Activated CD4-positive, alpha-beta memory T cell treated with anti-CD3 and anti-CD28 coated beads, Interleukin-2, amount 10 ng/mL, durations not matched to agents 7 days and 5 days (primary cell): ENCODE measurements around the gene DPPA3. TPM values are rescaled to one million over a fixed set of nuclear protein-coding genes. Genes with fewer than 3 reads are reported as not detected.
"Not testable (repeated sequence)": the region's sequence is repeated elsewhere in the genome, so short reads cannot be mapped to it uniquely, and the experiment has no call there.

Experiments
- CTCF ChIA-PET: fragments of 350-600 bp; sonication (Branson Sonifier 250); formaldehyde crosslinking; loops from one replicate; lab custom pipeline; 2021; ENCODE audit warnings: antibody characterized with exemption, inconsistent platforms; lab: Charles Lee
- POLR2A ChIA-PET: fragments of 350-600 bp; sonication (Branson Sonifier 250); formaldehyde crosslinking; loops from one replicate; lab custom pipeline; 2021; ENCODE audit warnings: antibody characterized with exemption; lab: Charles Lee
- DNase-seq: peaks from one replicate; pipeline ENCODE4 v3.0.0-alpha.2; 2020
- H3K27ac Mint-ChIP-seq: one replicate; pipeline ENCODE4 v1.8.0; 2021; ENCODE audit warnings: mild to moderate bottlenecking, mixed read lengths
- H3K27me3 Mint-ChIP-seq: one replicate; pipeline ENCODE4 v1.8.0; 2021; ENCODE audit warnings: mixed read lengths
- H3K36me3 Mint-ChIP-seq: one replicate; pipeline ENCODE4 v1.8.0; 2021; ENCODE audit warnings: low read depth, mixed read lengths
- H3K4me1 Mint-ChIP-seq: one replicate; pipeline ENCODE4 v1.8.0; 2021; ENCODE audit warnings: mixed read lengths
- H3K4me3 Mint-ChIP-seq: one replicate; pipeline ENCODE4 v1.8.0; 2021; ENCODE audit warnings: mild to moderate bottlenecking, mixed read lengths
- H3K9me3 Mint-ChIP-seq: one replicate; pipeline ENCODE4 v1.8.0; 2021; ENCODE audit warnings: mixed read lengths
- total RNA-seq, 2 experiments: library from RNA; stranded (reverse); gene quantifications; one replicate each; pipeline ENCODE4 v1.2.3, GENCODE V29; 2021

Gene DPPA3
- not detected for total RNA-seq

GRCh38 chr12:7711133-7711532, at the start of gene DPPA3:
TSS of gene DPPA3 (plus strand) at chr12:7711433. CDS start at chr12:7711571, 138 bp downstream.
- Mint-ChIP-seq H3K27ac (no peak within 1 kb of the TSS), H3K4me3 (no peak within 1 kb of the TSS), H3K36me3 (no peaks in the 10 kb centered on the region), H3K9me3 (no peaks in the 10 kb centered on the region), H3K4me1 (no peaks in the 10 kb centered on the region), H3K27me3 (no peaks in the 10 kb centered on the region)
- DNase-seq, result no peak
- POLR2A ChIA-PET, result no interaction called here
- CTCF ChIA-PET, result no interaction called here

- ChIA-PET POLR2A (no interaction called here), CTCF (interaction anchor here (0.9 kb wide), 1 partner anchor 19 kb away, joined by 3 read pairs; no protein-coding TSS in a partner anchor)
- H3K27ac Mint-ChIP-seq, result no peak overlapping the region
- H3K4me1 Mint-ChIP-seq, result no peaks in the 10 kb centered on the region
- H3K4me3 Mint-ChIP-seq, result no peak overlapping the region
- no peaks in the 10 kb centered on the region for H3K36me3 Mint-ChIP-seq
- no peak for DNase-seq
- no peaks in the 10 kb centered on the region for H3K9me3 Mint-ChIP-seq
- H3K27me3 Mint-ChIP-seq, result peaks cover 2% of the 10 kb centered on the region
Measured at GRCh38 chr12:7661741-7662140, 49.5 kb upstream of the DPPA3 start.

- CTCF ChIA-PET, result interaction anchor here (1.7 kb wide), 1 partner anchor 20 kb away, joined by 3 read pairs; no protein-coding TSS in a partner anchor
- no peak overlapping the region for H3K27ac Mint-ChIP-seq
- H3K27me3 Mint-ChIP-seq, result peaks cover 2% of the 10 kb centered on the region
- no peaks in the 10 kb centered on the region for H3K36me3 Mint-ChIP-seq
- H3K4me3 Mint-ChIP-seq, result no peak overlapping the region
- POLR2A ChIA-PET, result no interaction called here
- H3K9me3 Mint-ChIP-seq, result no peaks in the 10 kb centered on the region
- H3K4me1 Mint-ChIP-seq, result no peaks in the 10 kb centered on the region
- no peak for DNase-seq
Measured at GRCh38 chr12:7666595-7666994, 44.6 kb upstream of the DPPA3 start.

- no peaks in the 10 kb centered on the region for H3K9me3 Mint-ChIP-seq
- H3K27ac Mint-ChIP-seq, result no peak overlapping the region
- DNase-seq, result no peak
- no peaks in the 10 kb centered on the region for H3K36me3 Mint-ChIP-seq
- ChIA-PET POLR2A (no interaction called here), CTCF (interaction anchor here (1.5 kb wide), 1 partner anchor 26 kb away, joined by 3 read pairs; no protein-coding TSS in a partner anchor)
- H3K4me1 Mint-ChIP-seq, result no peaks in the 10 kb centered on the region
- peaks cover 2% of the 10 kb centered on the region for H3K27me3 Mint-ChIP-seq
- no peak overlapping the region for H3K4me3 Mint-ChIP-seq
Measured at GRCh38 chr12:7667125-7667524, 44.1 kb upstream of the DPPA3 start.

- no peaks in the 10 kb centered on the region for H3K4me1 Mint-ChIP-seq
- CTCF ChIA-PET, result interaction anchor here (0.8 to 1.5 kb wide), 2 partner anchors 27 to 138 kb away, joined by 3 read pairs; no protein-coding TSS in a partner anchor
Measured at GRCh38 chr12:7668171-7668570, 43.1 kb upstream of the DPPA3 start.

GRCh38 chr12:7675455-7675854, 35.8 kb upstream of the DPPA3 start:
- POLR2A ChIA-PET, H3K36me3 Mint-ChIP-seq, H3K9me3 Mint-ChIP-seq, H3K27me3 Mint-ChIP-seq, H3K4me1 Mint-ChIP-seq, H3K27ac Mint-ChIP-seq, H3K4me3 Mint-ChIP-seq, DNase-seq: not testable (repeated sequence)
- CTCF ChIA-PET, result interaction anchor here (1.8 to 3.9 kb wide), 2 partner anchors 130 to 132 kb away, joined by 5 to 15 read pairs; no protein-coding TSS in a partner anchor

More at GRCh38 chr12:7668171-7668570, 43.1 kb upstream of the DPPA3 start:
- H3K27me3 Mint-ChIP-seq, result peaks cover 2% of the 10 kb centered on the region
- POLR2A ChIA-PET, result no interaction called here
- H3K36me3 Mint-ChIP-seq, result no peaks in the 10 kb centered on the region
- no peak for DNase-seq
- no peak overlapping the region for H3K27ac Mint-ChIP-seq
- no peak overlapping the region for H3K4me3 Mint-ChIP-seq
- no peaks in the 10 kb centered on the region for H3K9me3 Mint-ChIP-seq

GRCh38 chr12:7677432-7677888, 33.8 kb upstream of the DPPA3 start:
- CTCF ChIA-PET, result interaction anchor here (1.0 to 3.9 kb wide), 3 partner anchors 35 to 130 kb away, joined by 3 to 15 read pairs (median 4); no protein-coding TSS in a partner anchor
- H3K9me3 Mint-ChIP-seq, POLR2A ChIA-PET, DNase-seq, H3K4me1 Mint-ChIP-seq, H3K27ac Mint-ChIP-seq, H3K36me3 Mint-ChIP-seq, H3K4me3 Mint-ChIP-seq, H3K27me3 Mint-ChIP-seq: not testable (repeated sequence)

- no peak overlapping the region for H3K4me3 Mint-ChIP-seq
- CTCF ChIA-PET, result no interaction called here
- H3K9me3 Mint-ChIP-seq, result no peaks in the 10 kb centered on the region
- no peak overlapping the region for H3K27ac Mint-ChIP-seq
- POLR2A ChIA-PET, result no interaction called here
- peaks cover 1% of the 10 kb centered on the region for H3K4me1 Mint-ChIP-seq
- peaks cover 6% of the 10 kb centered on the region for H3K27me3 Mint-ChIP-seq
- no peaks in the 10 kb centered on the region for H3K36me3 Mint-ChIP-seq
- no peak for DNase-seq
Measured at GRCh38 chr12:7678744-7679143, 32.5 kb upstream of the DPPA3 start.

- CTCF ChIA-PET, result no interaction called here
- POLR2A ChIA-PET, result no interaction called here
- peaks cover 6% of the 10 kb centered on the region for H3K27me3 Mint-ChIP-seq
- no peaks in the 10 kb centered on the region for H3K9me3 Mint-ChIP-seq
- H3K36me3 Mint-ChIP-seq, result no peaks in the 10 kb centered on the region
- no peak overlapping the region for H3K4me3 Mint-ChIP-seq
- peaks cover 1% of the 10 kb centered on the region for H3K4me1 Mint-ChIP-seq
- H3K27ac Mint-ChIP-seq, result no peak overlapping the region
- no peak for DNase-seq
Measured at GRCh38 chr12:7679251-7680045, 31.8 kb upstream of the DPPA3 start.

- Mint-ChIP-seq H3K4me1 (peaks cover 1% of the 10 kb centered on the region), H3K4me3 (no peak overlapping the region), H3K36me3 (no peaks in the 10 kb centered on the region), H3K9me3 (no peaks in the 10 kb centered on the region), H3K27me3 (no peaks in the 10 kb centered on the region), H3K27ac (no peak overlapping the region)
- no peak for DNase-seq
- ChIA-PET CTCF (no interaction called here), POLR2A (no interaction called here)
Measured at GRCh38 chr12:7681535-7681934, 29.7 kb upstream of the DPPA3 start.

- no peak for DNase-seq
- no peaks in the 10 kb centered on the region for H3K9me3 Mint-ChIP-seq
- H3K36me3 Mint-ChIP-seq, result no peaks in the 10 kb centered on the region
- no peaks in the 10 kb centered on the region for H3K4me1 Mint-ChIP-seq
- H3K4me3 Mint-ChIP-seq, result no peak overlapping the region
- ChIA-PET POLR2A (no interaction called here), CTCF (no interaction called here)
- no peak overlapping the region for H3K27ac Mint-ChIP-seq
- H3K27me3 Mint-ChIP-seq, result peaks cover 5% of the 10 kb centered on the region
Measured at GRCh38 chr12:7693793-7694192, 17.4 kb upstream of the DPPA3 start.

GRCh38 chr12:7694556-7695236, 16.5 kb upstream of the DPPA3 start:
- H3K27me3 Mint-ChIP-seq, result peaks cover 5% of the 10 kb centered on the region

GRCh38 chr12:7695237-7695560, 16.0 kb upstream of the DPPA3 start:
- ChIA-PET POLR2A (no interaction called here), CTCF (no interaction called here)
- H3K27me3 Mint-ChIP-seq, result peaks cover 5% of the 10 kb centered on the region
- no peaks in the 10 kb centered on the region for H3K4me1 Mint-ChIP-seq
- no peaks in the 10 kb centered on the region for H3K9me3 Mint-ChIP-seq
- H3K36me3 Mint-ChIP-seq, result no peaks in the 10 kb centered on the region
- H3K4me3 Mint-ChIP-seq, result no peak overlapping the region
- no peak for DNase-seq
- H3K27ac Mint-ChIP-seq, result no peak overlapping the region

More at GRCh38 chr12:7694556-7695236, 16.5 kb upstream of the DPPA3 start:
- H3K9me3 Mint-ChIP-seq, result no peaks in the 10 kb centered on the region
- CTCF ChIA-PET, result no interaction called here
- no peak overlapping the region for H3K27ac Mint-ChIP-seq
- DNase-seq, result no peak
- POLR2A ChIA-PET, result no interaction called here
- no peaks in the 10 kb centered on the region for H3K36me3 Mint-ChIP-seq
- H3K4me3 Mint-ChIP-seq, result no peak overlapping the region
- H3K4me1 Mint-ChIP-seq, result no peaks in the 10 kb centered on the region
